HEK293 (cell line): Measurements from ENCODE around the gene MEGF9.

Source experiments
- CTCF ChIA-PET: fragments of 350-600 bp; formaldehyde crosslinking; extraction: SDS; loops from one replicate; lab custom pipeline; 2021; ENCODE audit warnings: antibody characterized with exemption; lab: Yijun Ruan, JAX
- POLR2A ChIA-PET: fragments of 300-600 bp; formaldehyde crosslinking; extraction: SDS; loops from one replicate; lab custom pipeline; 2020; ENCODE audit warnings: antibody characterized with exemption, inconsistent platforms; lab: Yijun Ruan, JAX
- H3K27ac ChIP-seq: fragments of 200-500 bp; sonication (Bioruptor generic); 2 replicates; pipeline ENCODE4 v1.5.1; 2014; ENCODE audit warnings: low read depth, low read length, control low read depth, inconsistent platforms; ENCODE audit errors: extremely low read depth
- H3K36me3 ChIP-seq, 2 experiments: fragments of 200-500 bp in 1 of 2; sonication (Bioruptor generic) in 1 of 2; 1 replicate in 1 of 2; 2 replicates in 1 of 2; pipeline ENCODE4 v1.5.1; 2014 to 2017; ENCODE audit warnings: inconsistent platforms in 2 of 2, low read length in 2 of 2; ENCODE audit not compliant: control insufficient read depth in 2 of 2, insufficient read depth in 1 of 2
- H3K4me1 ChIP-seq: fragments of 200-500 bp; sonication (Bioruptor generic); 2 replicates; pipeline ENCODE4 v1.5.1; 2014; ENCODE audit warnings: mild to moderate bottlenecking, low read length, inconsistent platforms; ENCODE audit not compliant: control insufficient read depth, insufficient read depth
- H3K4me3 ChIP-seq: 2 replicates; pipeline ENCODE4 v1.5.1; 2011; ENCODE audit warnings: low read depth, mild to moderate bottlenecking, control low read depth, low read length, moderate library complexity
- H3K9me3 ChIP-seq: fragments of 200-500 bp; sonication (Bioruptor generic); 2 replicates; pipeline ENCODE4 v1.5.1; 2014; ENCODE audit warnings: low read depth, low read length, inconsistent platforms; ENCODE audit not compliant: control insufficient read depth, insufficient read depth
- KLF10 ChIP-seq: fragments of 450-650 bp; IDR thresholded peaks from 2 replicates; pipeline ENCODE4 v1.5.1; 2018; ENCODE audit warnings: missing biosample characterization, mild to moderate bottlenecking, missing genetic modification characterization
- KLF17 ChIP-seq: fragments of 450-650 bp; formaldehyde crosslinking; IDR thresholded peaks from 2 replicates; pipeline ENCODE4 v1.5.1; 2016; ENCODE audit warnings: missing biosample characterization, missing genetic modification characterization
- REPIN1 ChIP-seq: fragments of 450-650 bp; formaldehyde crosslinking; IDR thresholded peaks from 2 replicates; pipeline ENCODE4 v1.5.1; 2017; ENCODE audit warnings: missing biosample characterization, missing genetic modification characterization, low read depth
- SALL2 ChIP-seq: fragments of 450-650 bp; formaldehyde crosslinking; IDR thresholded peaks from 2 replicates; pipeline ENCODE4 v1.5.0; 2017; ENCODE audit warnings: missing biosample characterization, mild to moderate bottlenecking, missing genetic modification characterization, borderline replicate concordance
- TCF7L2 ChIP-seq: IDR thresholded peaks from 2 replicates; pipeline ENCODE4 v1.6.1; 2011; ENCODE audit warnings: low read depth, mild to moderate bottlenecking, inconsistent platforms, low read length, moderate library complexity, borderline replicate concordance
- WT1 ChIP-seq: fragments of 450-650 bp; formaldehyde crosslinking; IDR thresholded peaks from 2 replicates; pipeline ENCODE4 v1.5.1; 2016; ENCODE audit warnings: missing biosample characterization, missing genetic modification characterization
- YY1 ChIP-seq: fragments of 450-650 bp; formaldehyde crosslinking; IDR thresholded peaks from 2 replicates; pipeline ENCODE4 v1.5.1; 2018; ENCODE audit warnings: missing biosample characterization, missing genetic modification characterization
- ZBTB17 ChIP-seq: fragments of 450-650 bp; formaldehyde crosslinking; IDR thresholded peaks from 2 replicates; pipeline ENCODE4 v1.5.1; 2016; ENCODE audit warnings: missing biosample characterization, missing genetic modification characterization
- ZBTB48 ChIP-seq: fragments of 450-650 bp; formaldehyde crosslinking; IDR thresholded peaks from 2 replicates; pipeline ENCODE4 v1.5.1; 2016; ENCODE audit warnings: missing biosample characterization, missing genetic modification characterization
- ZFP3 ChIP-seq: fragments of 450-650 bp; formaldehyde crosslinking; IDR thresholded peaks from 2 replicates; pipeline ENCODE4 v1.5.1; 2016; ENCODE audit warnings: low read depth, missing biosample characterization, missing genetic modification characterization
- ZNF112 ChIP-seq: fragments of 450-650 bp; formaldehyde crosslinking; IDR thresholded peaks from 2 replicates; pipeline ENCODE4 v1.5.0; 2017; ENCODE audit warnings: missing biosample characterization, missing genetic modification characterization
- ZNF146 ChIP-seq: fragments of 450-650 bp; formaldehyde crosslinking; IDR thresholded peaks from 2 replicates; pipeline ENCODE4 v1.5.1; 2016; ENCODE audit warnings: missing biosample characterization, missing genetic modification characterization
- ZNF24 ChIP-seq: fragments of 450-650 bp; formaldehyde crosslinking; IDR thresholded peaks from 2 replicates; pipeline ENCODE4 v1.5.1; 2016; ENCODE audit warnings: missing biosample characterization, missing genetic modification characterization
- ZNF398 ChIP-seq: fragments of 450-650 bp; formaldehyde crosslinking; IDR thresholded peaks from 2 replicates; pipeline ENCODE4 v1.5.1; 2017; ENCODE audit warnings: missing biosample characterization, missing genetic modification characterization
- ZNF473 ChIP-seq: fragments of 450-650 bp; formaldehyde crosslinking; IDR thresholded peaks from 2 replicates; pipeline ENCODE4 v1.5.1; 2017; ENCODE audit warnings: missing biosample characterization, missing genetic modification characterization
- ZNF510 ChIP-seq: fragments of 450-650 bp; formaldehyde crosslinking; IDR thresholded peaks from 2 replicates; pipeline ENCODE4 v1.5.1; 2018; ENCODE audit warnings: mild to moderate bottlenecking, missing genetic modification characterization, missing biosample characterization; ENCODE audit not compliant: insufficient replicate concordance
- ZNF596 ChIP-seq: fragments of 450-650 bp; IDR thresholded peaks from 2 replicates; pipeline ENCODE4 v1.5.0; 2018; ENCODE audit warnings: missing biosample characterization, mild to moderate bottlenecking, missing genetic modification characterization, moderate library complexity
- ZNF654 ChIP-seq: fragments of 450-650 bp; formaldehyde crosslinking; IDR thresholded peaks from 2 replicates; pipeline ENCODE4 v1.5.1; 2016; ENCODE audit warnings: low read depth, missing biosample characterization, missing genetic modification characterization
- ZNF660 ChIP-seq: fragments of 450-650 bp; IDR thresholded peaks from 2 replicates; pipeline ENCODE4 v1.5.1; 2018; ENCODE audit warnings: missing biosample characterization, mild to moderate bottlenecking, missing genetic modification characterization
- ZNF664 ChIP-seq: fragments of 450-650 bp; formaldehyde crosslinking; IDR thresholded peaks from 2 replicates; pipeline ENCODE4 v1.5.1; 2016; ENCODE audit warnings: missing biosample characterization, missing genetic modification characterization
- ZNF701 ChIP-seq: fragments of 450-650 bp; formaldehyde crosslinking; IDR thresholded peaks from 2 replicates; pipeline ENCODE4 v1.5.1; 2016; ENCODE audit warnings: missing biosample characterization, missing genetic modification characterization
- TF ChIP-seq, protein P1 (sequence below): fragments of 450-650 bp; formaldehyde crosslinking; IDR thresholded peaks from 2 replicates; pipeline ENCODE4 v1.5.1; 2017; ENCODE audit warnings: missing biosample characterization, missing genetic modification characterization
- TF ChIP-seq, protein P2 (sequence below): fragments of 450-650 bp; formaldehyde crosslinking; IDR thresholded peaks from 2 replicates; pipeline ENCODE4 v1.5.1; 2016; ENCODE audit warnings: missing biosample characterization, missing genetic modification characterization
- TF ChIP-seq, protein P3 (sequence below): fragments of 450-650 bp; formaldehyde crosslinking; IDR thresholded peaks from 2 replicates; pipeline ENCODE4 v1.5.1; 2016; ENCODE audit warnings: missing biosample characterization, missing genetic modification characterization

The MEGF9 gene

GRCh38 chr9:120663380-120663779 lies 50.9 kb downstream of the MEGF9 start:
- Histone ChIP-seq H3K9me3 (no peaks in the 10 kb centered on the region), H3K4me3 (no peak overlapping the region), H3K27ac (no peak overlapping the region), H3K36me3 (no peaks in the 10 kb centered on the region), H3K4me1 (no peaks in the 10 kb centered on the region)
- TF ChIP-seq SALL2 (tag by site-specific recombination) (no peak), ZBTB48 (tag by site-specific recombination) (no peak), ZBTB17 (tag by site-specific recombination) (peak; percentile 30; the same call in 1 of the 2 replicates), REPIN1 (tag by site-specific recombination) (no peak), ZNF473 (tag by site-specific recombination) (no peak)
- CTCF ChIA-PET = no interaction called here
- POLR2A ChIA-PET = no interaction called here

- Histone ChIP-seq H3K27ac (no peak overlapping the region), H3K36me3 (no peaks in the 10 kb centered on the region), H3K4me1 (no peaks in the 10 kb centered on the region), H3K4me3 (no peak overlapping the region), H3K9me3 (no peaks in the 10 kb centered on the region)
- TF ChIP-seq, protein P1, sequence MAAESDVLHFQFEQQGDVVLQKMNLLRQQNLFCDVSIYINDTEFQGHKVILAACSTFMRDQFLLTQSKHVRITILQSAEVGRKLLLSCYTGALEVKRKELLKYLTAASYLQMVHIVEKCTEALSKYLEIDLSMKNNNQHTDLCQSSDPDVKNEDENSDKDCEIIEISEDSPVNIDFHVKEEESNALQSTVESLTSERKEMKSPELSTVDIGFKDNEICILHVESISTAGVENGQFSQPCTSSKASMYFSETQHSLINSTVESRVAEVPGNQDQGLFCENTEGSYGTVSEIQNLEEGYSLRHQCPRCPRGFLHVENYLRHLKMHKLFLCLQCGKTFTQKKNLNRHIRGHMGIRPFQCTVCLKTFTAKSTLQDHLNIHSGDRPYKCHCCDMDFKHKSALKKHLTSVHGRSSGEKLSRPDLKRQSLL (tag by site-specific recombination) = no peak
- TF ChIP-seq ZNF596 (tag by site-specific recombination) (no peak), ZNF654 (tag by site-specific recombination) (no peak), YY1 (tag by site-specific recombination) (no peak), ZNF510 (tag by site-specific recombination) (no peak), KLF17 (no peak), TCF7L2 (no peak), ZNF701 (no peak), KLF10 (no peak), ZNF24 (tag by site-specific recombination) (no peak), ZNF664 (tag by site-specific recombination) (no peak), ZNF660 (tag by site-specific recombination) (no peak), ZNF112 (tag by site-specific recombination) (no peak), ZFP3 (tag by site-specific recombination) (no peak), ZNF398 (tag by site-specific recombination) (no peak), WT1 (tag by site-specific recombination) (no peak), ZNF146 (tag by site-specific recombination) (no peak)
- TF ChIP-seq, protein P2, sequence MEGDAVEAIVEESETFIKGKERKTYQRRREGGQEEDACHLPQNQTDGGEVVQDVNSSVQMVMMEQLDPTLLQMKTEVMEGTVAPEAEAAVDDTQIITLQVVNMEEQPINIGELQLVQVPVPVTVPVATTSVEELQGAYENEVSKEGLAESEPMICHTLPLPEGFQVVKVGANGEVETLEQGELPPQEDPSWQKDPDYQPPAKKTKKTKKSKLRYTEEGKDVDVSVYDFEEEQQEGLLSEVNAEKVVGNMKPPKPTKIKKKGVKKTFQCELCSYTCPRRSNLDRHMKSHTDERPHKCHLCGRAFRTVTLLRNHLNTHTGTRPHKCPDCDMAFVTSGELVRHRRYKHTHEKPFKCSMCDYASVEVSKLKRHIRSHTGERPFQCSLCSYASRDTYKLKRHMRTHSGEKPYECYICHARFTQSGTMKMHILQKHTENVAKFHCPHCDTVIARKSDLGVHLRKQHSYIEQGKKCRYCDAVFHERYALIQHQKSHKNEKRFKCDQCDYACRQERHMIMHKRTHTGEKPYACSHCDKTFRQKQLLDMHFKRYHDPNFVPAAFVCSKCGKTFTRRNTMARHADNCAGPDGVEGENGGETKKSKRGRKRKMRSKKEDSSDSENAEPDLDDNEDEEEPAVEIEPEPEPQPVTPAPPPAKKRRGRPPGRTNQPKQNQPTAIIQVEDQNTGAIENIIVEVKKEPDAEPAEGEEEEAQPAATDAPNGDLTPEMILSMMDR (tag by site-specific recombination) = no peak
- TF ChIP-seq, protein P3, sequence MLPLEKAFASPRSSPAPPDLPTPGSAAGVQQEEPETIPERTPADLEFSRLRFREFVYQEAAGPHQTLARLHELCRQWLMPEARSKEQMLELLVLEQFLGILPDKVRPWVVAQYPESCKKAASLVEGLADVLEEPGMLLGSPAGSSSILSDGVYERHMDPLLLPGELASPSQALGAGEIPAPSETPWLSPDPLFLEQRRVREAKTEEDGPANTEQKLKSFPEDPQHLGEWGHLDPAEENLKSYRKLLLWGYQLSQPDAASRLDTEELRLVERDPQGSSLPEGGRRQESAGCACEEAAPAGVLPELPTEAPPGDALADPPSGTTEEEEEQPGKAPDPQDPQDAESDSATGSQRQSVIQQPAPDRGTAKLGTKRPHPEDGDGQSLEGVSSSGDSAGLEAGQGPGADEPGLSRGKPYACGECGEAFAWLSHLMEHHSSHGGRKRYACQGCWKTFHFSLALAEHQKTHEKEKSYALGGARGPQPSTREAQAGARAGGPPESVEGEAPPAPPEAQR (tag by site-specific recombination) = no peak
- ChIA-PET CTCF (interaction anchor here (1.1 to 2.1 kb wide), 2 partner anchors 10 to 49 kb away, joined by 3 to 5 read pairs; no protein-coding TSS in a partner anchor), POLR2A (no interaction called here)
These were observed 51.8 kb downstream of the MEGF9 start for GRCh38 chr9:120662513-120662912.
